ENCODE results near the gene TMEM141. TPM values are rescaled to one million over a fixed set of nuclear protein-coding genes. Genes with fewer than 3 reads are reported as not detected.
"Not testable (repeated sequence)": the region's sequence is repeated elsewhere in the genome, so short reads cannot be mapped to it uniquely, and the experiment has no call there.

TMEM141 gene
- total and polyA plus RNA-seq, 2 donors (not counting 3 experiments of a cell fraction or from before 2014, with no cell fraction given): 43.2 to 146 TPM

- no peak within 1 kb of the TSS for H3K27ac ChIP-seq (ENCODE audit: insufficient read depth, low read depth, low read length)
- dilution Hi-C loops (cut with MboI; ENCODE audit: extremely low pct_ligation_motif_present, low sequenced_read_pairs) (no loop called here), intact Hi-C loops (cut with micrococcal nuclease) (no loop called here)
- no peaks in the 10 kb centered on the region for H3K9me1 ChIP-seq (replicated peaks; ENCODE audit: control insufficient read depth, extremely low read depth, insufficient read depth, low read length)
- POLR2A ChIA-PET: no interaction called here
- H3K4me3 ChIP-seq (replicated peaks in 1 of 3; ENCODE audit: insufficient read depth in 1 of 3, low read depth in 1 of 3, low read length in 3 of 3): no peak within 1 kb of the TSS
- H3K4me1 ChIP-seq (ENCODE audit: control insufficient read depth, extremely low read depth, insufficient read depth, low read length): peaks cover 3% of the 10 kb centered on the region
- no peaks in the 10 kb centered on the region for H3K9me3 ChIP-seq (replicated peaks; ENCODE audit: control insufficient read depth, insufficient read depth, low read length)
- peaks cover 1% of the 10 kb centered on the region for H3K79me2 ChIP-seq (ENCODE audit: control insufficient read depth, insufficient read depth, low read length)
- CTCF ChIA-PET: interaction anchor here (1.3 kb wide), 1 partner anchor 233 kb away, joined by 3 read pairs; no protein-coding TSS in a partner anchor
- no peak for FAIRE-seq
- TF ChIP-seq, protein P1, sequence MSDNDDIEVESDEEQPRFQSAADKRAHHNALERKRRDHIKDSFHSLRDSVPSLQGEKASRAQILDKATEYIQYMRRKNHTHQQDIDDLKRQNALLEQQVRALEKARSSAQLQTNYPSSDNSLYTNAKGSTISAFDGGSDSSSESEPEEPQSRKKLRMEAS (IDR thresholded peaks at IDR 0.05; ENCODE audit: insufficient read depth, insufficient read length): no peak
- TF ChIP-seq GATA2 (IDR thresholded peaks at IDR 0.05; ENCODE audit: insufficient read depth, insufficient read length, low read depth, low read length) (no peak), JUN (IDR thresholded peaks at IDR 0.05; ENCODE audit: borderline replicate concordance, insufficient read depth, insufficient read length, low read depth) (no peak), POLR2AphosphoS5 (IDR thresholded peaks at IDR 0.05; ENCODE audit: insufficient read depth, low read depth, low read length) (no peak), EZH2 (IDR thresholded peaks at IDR 0.05; ENCODE audit: borderline replicate concordance, low read depth, low read length, severe bottlenecking) (no peak), FOS (IDR thresholded peaks at IDR 0.05; ENCODE audit: borderline replicate concordance, insufficient read depth, low read length) (no peak), CTCF (IDR thresholded peaks at IDR 0.05; ENCODE audit: extremely low read depth in 1 of 2, insufficient read depth in 1 of 2, low read depth in 1 of 2, low read length in 2 of 2) (no peak), POLR2A (IDR thresholded peaks at IDR 0.05; ENCODE audit: low read depth, low read length) (no peak), MYC (IDR thresholded peaks at IDR 0.05; ENCODE audit: low read depth, low read length) (no peak)
- H3K36me3 ChIP-seq (ENCODE audit: control insufficient read depth in 2 of 2, extremely low read depth in 1 of 2, insufficient read depth in 2 of 2, low read length in 2 of 2): peaks cover 0 to 2% of the 10 kb centered on the region in 2 experiments
- no peak within 1 kb of the TSS for H3K4me2 ChIP-seq (ENCODE audit: insufficient read depth, low read length)
- peaks cover 26 to 27% of the 10 kb centered on the region in 2 experiments for H3K27me3 ChIP-seq (ENCODE audit: control insufficient read depth in 2 of 2, insufficient read depth in 2 of 2, low read length in 2 of 2)
- H3K9ac ChIP-seq (replicated peaks; ENCODE audit: extremely low read depth, insufficient read depth, low read length): no peak within 1 kb of the TSS
- no TSS peak for BruUV-seq (replicated peaks)
- no peak for DNase-seq (ENCODE audit: low read depth, low spot score)
- H2AFZ ChIP-seq (ENCODE audit: low read depth, low read length): no peak within 1 kb of the TSS
- H4K20me1 ChIP-seq (replicated peaks; ENCODE audit: control insufficient read depth, extremely low read depth, insufficient read depth, low read length): no peaks in the 10 kb centered on the region
Observed at GRCh38 chr9:136796238-136796774, 5.2 kb downstream of the TMEM141 start, which contains the start of gene CCDC183. CCDC183 (plus strand) TSS chr9:136796338; CDS start chr9:136796398, 60 bp downstream.

- H2AFZ ChIP-seq (ENCODE audit: low read depth, low read length); H3K9ac ChIP-seq (replicated peaks; ENCODE audit: extremely low read depth, insufficient read depth, low read length); H4K20me1 ChIP-seq (replicated peaks; ENCODE audit: control insufficient read depth, extremely low read depth, insufficient read depth, low read length); dilution Hi-C loops (cut with MboI; ENCODE audit: extremely low pct_ligation_motif_present, low sequenced_read_pairs); H3K4me1 ChIP-seq (ENCODE audit: control insufficient read depth, extremely low read depth, insufficient read depth, low read length); H3K9me3 ChIP-seq (replicated peaks; ENCODE audit: control insufficient read depth, insufficient read depth, low read length); H3K79me2 ChIP-seq (ENCODE audit: control insufficient read depth, insufficient read depth, low read length); H3K9me1 ChIP-seq (replicated peaks; ENCODE audit: control insufficient read depth, extremely low read depth, insufficient read depth, low read length); H3K36me3 ChIP-seq (ENCODE audit: control insufficient read depth in 2 of 2, extremely low read depth in 1 of 2, insufficient read depth in 2 of 2, low read length in 2 of 2); BruUV-seq (replicated peaks); intact Hi-C loops (cut with micrococcal nuclease); H3K4me2 ChIP-seq (ENCODE audit: insufficient read depth, low read length); H3K27ac ChIP-seq (ENCODE audit: insufficient read depth, low read depth, low read length); DNase-seq (ENCODE audit: low read depth, low spot score); POLR2A ChIA-PET; H3K4me3 ChIP-seq (replicated peaks in 1 of 3; ENCODE audit: insufficient read depth in 1 of 3, low read depth in 1 of 3, low read length in 3 of 3); FAIRE-seq: not testable (repeated sequence)
- CTCF ChIA-PET: interaction anchor here (1.2 to 1.3 kb wide), 2 partner anchors 45 to 233 kb away, joined by 3 read pairs; partner anchors contain the start of gene AJM1
- H3K27me3 ChIP-seq (ENCODE audit: control insufficient read depth in 2 of 2, insufficient read depth in 2 of 2, low read length in 2 of 2): peaks cover 26 to 27% of the 10 kb centered on the region in 2 experiments
Observed at GRCh38 chr9:136796775-136797347, 5.7 kb downstream of the TMEM141 start.

Measured in endothelial cell of umbilical vein (primary cell).